Sigmoid colon (tissue), 4 donors: ENCODE measurements around the gene BSG.

Experiments
- CTCF ChIP-seq, 4 experiments: fragments of 450-650 bp in 3 of 4; fragments of 200-600 bp in 1 of 4; IDR thresholded peaks; one replicate each; pipeline ENCODE4 v1.5.1; 2016 to 2019; ENCODE audit warnings: antibody characterized with exemption in 4 of 4, mild to moderate bottlenecking in 3 of 4, moderate library complexity in 2 of 4
- EP300 ChIP-seq, 4 donors: sonication (generic); formaldehyde crosslinking; IDR thresholded peaks; one replicate each; pipeline ENCODE4 v1.6.1; 2017; ENCODE audit warnings: antibody characterized with exemption in 4 of 4
- POLR2A ChIP-seq, 2 donors: fragments of 450-650 bp; IDR thresholded peaks; one replicate each; pipeline ENCODE4 v1.6.1; 2016; ENCODE audit warnings: antibody characterized with exemption in 2 of 2, mild to moderate bottlenecking in 2 of 2, moderate library complexity in 2 of 2
- POLR2AphosphoS5 ChIP-seq, 4 donors: sonication (generic); formaldehyde crosslinking; IDR thresholded peaks; one replicate each; pipeline ENCODE4 v1.6.1; 2017; ENCODE audit warnings: antibody characterized with exemption in 4 of 4

- TF ChIP-seq POLR2A (IDR thresholded peaks at IDR 0.05) (no peak), EP300 (IDR thresholded peaks at IDR 0.05) (no peak), CTCF (IDR thresholded peaks at IDR 0.05) (no peak), POLR2AphosphoS5 (IDR thresholded peaks at IDR 0.05) (no peak)
These were observed 11.0 kb downstream of the BSG start for GRCh38 chr19:583198-583967.
